NCI-H2081 (cell line): ENCODE data around the gene ALOX15.
"Not testable (repeated sequence)": the region's sequence is repeated elsewhere in the genome, so short reads cannot be mapped to it uniquely, and the experiment has no call there.

Source experiments
- DNase-seq, 2 experiments: peaks; one replicate each; lab custom pipeline; 2025; lab: John Stamatoyannopoulos, UW

The ALOX15 gene

GRCh38 chr17:4655933-4656332 lies 14.5 kb upstream of the ALOX15 start:
- not testable (repeated sequence) for DNase-seq

DNA sequence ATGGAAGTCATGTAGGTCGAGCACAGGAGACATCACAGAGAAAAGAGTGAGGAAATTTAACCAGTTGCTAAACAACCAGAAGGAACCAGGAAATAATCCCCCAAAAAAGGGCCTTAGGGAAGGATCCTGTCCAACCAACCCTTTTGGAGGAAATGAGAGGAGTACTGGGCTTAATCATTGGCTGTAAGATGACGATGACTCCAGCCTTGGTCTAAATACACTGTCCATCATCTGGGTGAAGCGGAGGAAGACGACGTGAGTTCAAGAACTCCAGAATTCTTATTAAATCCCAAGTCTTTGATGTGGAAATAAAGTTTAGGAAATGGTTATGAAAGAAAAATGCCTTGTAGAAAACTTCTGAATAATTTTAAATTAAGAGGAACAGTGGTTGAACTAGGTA lies 11.5 kb upstream of the ALOX15 start:
- DNase-seq, result no peak

DNA sequence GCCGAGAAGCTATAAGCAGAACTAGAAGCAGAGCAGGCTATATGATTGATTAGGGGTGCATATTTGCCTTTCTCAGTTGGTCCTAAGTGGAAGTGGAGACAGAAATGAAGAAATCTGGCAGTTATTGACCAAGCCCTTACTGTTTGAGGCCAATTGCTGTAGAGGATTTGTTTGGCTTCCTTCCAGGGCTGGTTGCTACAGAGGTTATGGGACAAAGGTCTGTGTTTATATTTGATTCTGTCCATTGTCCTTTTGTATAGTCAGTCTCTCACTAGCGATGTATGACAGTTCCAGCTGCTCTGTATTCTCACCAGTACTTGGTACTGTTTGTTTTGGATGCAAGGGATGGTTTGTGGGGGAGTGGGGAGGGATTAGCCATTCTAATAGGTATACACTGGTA lies 7.3 kb upstream of the ALOX15 start:
- DNase-seq, result peak; percentile 59 to 80

DNA sequence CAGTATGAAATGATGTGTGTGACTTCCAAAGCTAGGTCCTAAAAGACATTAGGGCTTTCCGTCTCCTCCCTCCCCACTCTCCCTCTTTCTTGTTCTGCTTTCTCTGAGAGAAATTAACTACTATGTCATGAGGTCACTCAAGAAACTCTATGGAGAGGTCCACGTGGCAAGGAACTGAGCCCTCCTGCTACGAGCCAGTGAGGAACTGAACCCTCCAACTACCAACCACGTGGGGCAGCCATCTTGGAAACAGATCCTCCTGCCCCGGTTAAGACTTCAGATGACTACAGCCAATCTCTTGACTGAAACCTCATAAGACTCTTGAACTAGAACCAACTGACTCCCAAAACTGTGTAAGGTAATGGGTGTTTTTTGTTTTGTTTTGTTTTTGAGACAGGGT lies 4.2 kb upstream of the ALOX15 start:
- DNase-seq, result no peak

DNA sequence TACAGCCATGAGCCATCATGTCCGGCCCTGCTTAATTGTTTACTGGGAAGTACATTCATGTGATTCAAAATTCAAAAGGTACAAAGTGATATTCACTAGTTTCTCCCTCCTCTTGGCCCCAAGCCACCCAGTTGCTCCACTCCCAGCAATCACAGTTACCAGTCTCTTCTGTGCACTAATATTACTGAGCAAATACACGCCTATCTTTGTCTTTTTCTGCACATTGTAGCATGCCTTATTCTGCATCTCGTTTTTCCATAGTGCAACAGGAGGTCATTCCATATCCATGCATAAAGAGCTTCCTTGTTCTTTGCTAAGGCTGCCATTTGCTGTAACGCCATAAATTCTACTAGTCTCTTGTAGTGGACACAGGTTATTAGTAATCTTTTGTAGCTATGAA lies 2.2 kb upstream of the ALOX15 start:
- no peak for DNase-seq

- no peak for DNase-seq
Observed at GRCh38 chr17:4642286-4642685, 808 bp upstream of the ALOX15 start.

DNA sequence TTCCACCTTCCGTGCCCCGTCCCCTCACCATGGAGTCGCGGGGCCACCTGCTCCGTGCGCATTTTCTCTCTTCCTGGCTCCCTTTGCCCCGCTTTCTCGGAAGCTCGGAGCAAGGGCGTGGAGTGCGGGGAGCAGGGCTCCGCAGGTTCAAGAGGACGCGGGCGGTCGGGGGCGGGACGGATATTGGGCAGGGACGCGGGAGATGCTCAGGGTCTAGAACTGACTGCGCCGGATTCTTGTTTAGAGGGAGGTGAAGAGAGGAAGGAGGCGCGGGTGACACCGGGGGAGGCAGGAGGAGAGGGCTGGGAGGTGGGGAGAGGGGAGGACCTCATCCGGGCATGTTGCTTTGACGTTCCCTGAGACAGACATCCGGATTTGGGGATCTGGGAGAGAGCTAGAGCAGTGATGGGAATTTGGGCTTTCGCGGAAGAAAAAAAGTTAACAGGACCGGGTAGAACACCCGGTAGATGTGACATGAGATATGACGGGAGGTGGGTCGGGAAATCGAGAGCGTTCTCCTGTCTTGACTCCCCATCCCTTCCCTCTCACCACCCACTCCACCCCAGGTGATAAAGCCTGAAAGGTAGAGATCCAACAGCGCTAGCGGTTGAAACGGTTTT lies 799 bp downstream of the ALOX15 start:
- not testable (repeated sequence) for DNase-seq

GRCh38 chr17:4639301-4640059 lies 2.0 kb downstream of the ALOX15 start:
- DNase-seq, result peak in 1 of 2 experiments; percentile 6

DNA sequence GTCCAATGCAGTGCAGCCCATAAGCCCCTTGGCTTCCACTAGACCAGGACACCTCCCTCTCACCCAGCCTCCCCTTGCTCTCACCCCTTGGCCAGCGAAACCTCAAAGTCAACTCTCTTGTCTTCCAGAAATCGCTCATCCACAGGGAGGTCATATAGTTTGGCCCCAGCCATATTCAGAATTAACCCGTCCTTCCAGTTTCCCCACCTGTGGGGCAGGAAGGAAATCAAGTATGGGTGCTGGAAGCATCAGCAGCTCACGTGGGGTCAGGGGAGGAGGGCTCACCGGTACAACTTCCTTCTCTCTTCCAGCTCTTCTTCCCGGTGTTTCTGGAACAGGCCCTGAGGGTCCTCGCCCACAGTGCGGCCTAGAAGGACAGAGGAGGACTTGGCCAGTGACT lies 2.7 kb downstream of the ALOX15 start:
- not testable (repeated sequence) for DNase-seq

GRCh38 chr17:4636474-4637100 lies 4.9 kb downstream of the ALOX15 start:
- DNase-seq, result no peak

- peak in 1 of 2 experiments; percentile 9 for DNase-seq
Observed at GRCh38 chr17:4635823-4636375, 5.6 kb downstream of the ALOX15 start.

DNA sequence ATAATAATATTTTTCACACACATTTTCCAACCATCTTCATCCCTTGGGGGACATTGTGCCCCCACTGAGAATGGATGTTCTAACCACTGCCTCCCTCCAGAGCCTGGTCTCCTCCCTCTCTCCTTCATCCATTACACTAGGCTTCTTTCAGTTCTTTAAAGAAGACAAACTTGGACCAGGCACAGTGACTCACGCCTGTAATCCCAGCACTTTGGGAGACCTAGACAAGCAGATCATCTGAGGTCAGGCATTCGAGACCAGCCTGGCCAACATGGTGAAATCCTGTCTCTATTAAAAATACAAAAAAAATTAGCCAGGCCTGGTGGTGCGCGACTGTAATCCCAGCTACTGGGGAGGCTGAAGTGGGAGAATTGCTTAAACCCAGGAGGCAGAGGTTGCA lies 6.5 kb downstream of the ALOX15 start:
- DNase-seq, result no peak

DNA sequence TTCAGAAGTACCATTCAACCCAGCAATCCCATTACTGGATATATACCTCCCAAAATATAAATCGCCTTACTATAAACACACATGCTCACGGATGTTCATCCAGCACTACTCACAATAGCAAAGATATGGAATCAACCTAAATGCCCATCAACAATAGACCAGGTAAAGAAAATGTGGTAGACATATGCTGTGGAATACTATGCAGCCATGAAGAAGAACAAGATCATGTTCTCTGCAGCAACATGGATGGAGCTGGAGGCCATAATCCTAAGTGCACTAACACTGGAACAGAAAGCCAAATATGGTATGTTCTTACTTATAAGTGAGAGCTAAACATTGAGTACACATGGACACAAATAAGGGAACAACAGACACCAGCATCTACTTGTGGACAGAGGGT lies 7.8 kb downstream of the ALOX15 start:
- no peak for DNase-seq

DNA sequence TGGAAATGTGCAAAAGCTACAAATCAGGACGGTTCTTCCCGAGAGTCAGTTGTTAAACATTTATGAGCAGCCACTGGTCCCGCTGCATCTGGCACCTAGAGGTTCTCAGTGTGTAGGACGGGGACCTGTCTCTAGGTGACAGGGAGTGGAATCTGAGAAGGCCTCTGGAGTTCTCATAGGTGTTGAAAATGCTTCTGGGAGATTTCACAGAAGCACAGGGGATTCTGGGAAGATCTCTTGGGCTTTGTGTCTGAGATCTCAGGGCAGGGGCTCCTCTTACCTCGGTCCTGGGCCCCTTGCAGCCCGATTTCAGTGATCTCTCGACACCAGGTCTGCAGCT lies 8.9 kb downstream of the ALOX15 start:
- DNase-seq, result no peak

DNA sequence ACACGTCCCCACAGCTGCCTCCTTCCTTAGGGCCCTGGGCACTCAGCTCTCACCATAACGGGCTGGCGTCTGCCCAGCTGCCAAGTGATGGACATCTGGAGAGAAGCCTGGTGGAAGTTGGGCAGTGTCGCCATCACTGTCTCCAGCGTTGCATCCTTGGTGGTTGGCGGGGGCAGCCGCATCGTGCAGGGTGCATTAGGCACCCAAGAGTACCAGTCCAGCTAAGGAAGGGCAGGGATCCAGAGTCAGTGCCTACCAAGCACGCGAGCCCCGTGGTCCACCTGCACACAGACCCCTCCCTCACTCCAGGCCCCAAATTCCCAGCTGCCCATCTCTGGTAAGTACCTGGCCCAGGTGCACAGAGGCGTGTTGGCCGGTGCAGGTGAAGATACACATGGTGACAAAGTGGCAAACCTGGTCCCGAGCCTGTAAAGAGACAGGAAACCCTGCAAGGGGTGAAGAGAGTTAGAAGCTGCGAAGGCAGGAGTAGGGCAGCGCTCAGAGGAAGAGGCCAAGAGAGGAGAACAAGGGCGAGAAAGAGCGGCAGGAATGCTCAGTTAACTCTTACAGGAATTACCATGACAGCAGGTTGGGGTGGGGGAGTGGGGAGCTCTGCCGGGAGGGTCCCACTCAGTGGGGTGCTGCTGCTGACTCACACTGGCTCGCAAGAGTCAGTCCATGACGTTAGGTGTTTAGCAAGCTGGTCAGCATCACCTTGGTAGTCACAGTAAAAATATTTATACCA lies 9.5 kb downstream of the ALOX15 start:
- no peak for DNase-seq

GRCh38 chr17:4631431-4631830 lies 10.0 kb downstream of the ALOX15 start:
- no peak for DNase-seq

DNA sequence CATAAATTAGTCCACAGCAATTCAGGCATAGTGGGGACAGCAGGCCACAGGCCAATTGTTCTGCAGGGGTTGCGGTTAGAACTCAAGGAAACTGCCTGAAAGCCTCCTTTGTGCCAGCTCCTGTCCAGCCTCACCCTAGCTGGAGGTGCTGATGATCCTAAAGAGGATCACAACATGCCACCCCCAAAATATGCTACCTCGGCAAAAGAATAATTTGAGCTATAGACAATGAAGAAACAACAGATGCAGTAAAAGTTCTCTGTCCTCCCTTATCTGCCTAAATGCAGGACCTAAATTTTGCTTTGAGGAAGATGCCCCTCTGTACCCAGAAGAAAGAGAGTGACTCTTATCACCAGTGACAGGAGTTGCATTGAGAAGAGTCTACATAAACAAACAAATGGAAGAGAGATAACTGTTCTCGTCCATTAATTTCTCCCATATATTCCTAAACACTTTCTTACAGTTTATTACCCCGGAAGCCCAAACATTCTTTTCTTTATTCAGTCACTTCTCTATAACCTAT lies 14.7 kb downstream of the ALOX15 start:
- no peak for DNase-seq

- DNase-seq, result no peak
Observed at GRCh38 chr17:4625181-4625617, 16.3 kb downstream of the ALOX15 start.

GRCh38 chr17:4624451-4624911 lies 17.0 kb downstream of the ALOX15 start:
- DNase-seq, result not testable (repeated sequence)

DNA sequence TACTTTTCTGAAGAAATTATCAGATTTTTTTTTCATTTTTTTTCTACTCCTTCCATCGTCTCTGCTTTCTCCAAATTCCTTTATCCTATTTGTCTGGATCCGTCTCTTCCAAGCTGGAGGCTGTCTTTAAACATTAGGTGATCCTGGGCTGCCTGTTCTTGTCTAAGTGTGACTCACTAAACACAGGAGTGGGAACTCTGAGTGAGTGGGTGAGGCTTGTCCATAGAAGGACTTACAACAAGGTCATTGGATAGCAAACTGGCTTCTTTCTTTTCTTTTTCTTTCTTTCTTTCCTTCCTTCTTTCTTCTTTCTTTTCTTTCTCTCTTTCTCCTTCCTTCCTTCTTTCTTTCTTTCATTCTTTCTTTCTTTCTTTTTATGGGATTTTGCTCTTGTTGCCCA lies 18.2 kb downstream of the ALOX15 start:
- DNase-seq, result no peak

GRCh38 chr17:4622375-4622774 lies 19.1 kb downstream of the ALOX15 start:
- DNase-seq, result no peak

- DNase-seq, result no peak
Observed at GRCh38 chr17:4620531-4621101, 20.9 kb downstream of the ALOX15 start.
